Effector memory CD4-positive, alpha-beta T cell (primary cell): ENCODE measurements around the gene TMOD1.

Experiments used
- DNase-seq, 3 donors: peaks; one replicate each; pipeline ENCODE4 v3.0.0-alpha.2; 2020
- H3K27ac ChIP-seq: 2 replicates; pipeline ENCODE4 v1.7.0; 2013; ENCODE audit warnings: mild to moderate bottlenecking, low read length, moderate library complexity; ENCODE audit not compliant: insufficient read depth, poor library complexity, severe bottlenecking
- H3K27me3 ChIP-seq: replicated peaks from 2 replicates; pipeline ENCODE4 v1.7.0; 2013; ENCODE audit warnings: mild to moderate bottlenecking, low read length; ENCODE audit not compliant: insufficient read depth, control insufficient read depth, poor library complexity, severe bottlenecking
- H3K36me3 ChIP-seq: 2 replicates; pipeline ENCODE4 v1.7.0; 2013; ENCODE audit warnings: mild to moderate bottlenecking, low read length, moderate library complexity; ENCODE audit not compliant: control insufficient read depth, insufficient read depth
- H3K4me1 ChIP-seq: 2 replicates; pipeline ENCODE4 v1.7.0; 2013; ENCODE audit warnings: low read length, mild to moderate bottlenecking; ENCODE audit not compliant: control insufficient read depth, insufficient read depth, poor library complexity, severe bottlenecking
- H3K4me3 ChIP-seq: 2 replicates; pipeline ENCODE4 v1.7.0; 2013; ENCODE audit warnings: low read length, low read depth, mild to moderate bottlenecking; ENCODE audit not compliant: insufficient read depth, poor library complexity, severe bottlenecking
- H3K9me3 ChIP-seq: 2 replicates; pipeline ENCODE4 v1.7.0; 2013; ENCODE audit warnings: mild to moderate bottlenecking, low read length, moderate library complexity; ENCODE audit not compliant: control insufficient read depth

The TMOD1 gene

DNA sequence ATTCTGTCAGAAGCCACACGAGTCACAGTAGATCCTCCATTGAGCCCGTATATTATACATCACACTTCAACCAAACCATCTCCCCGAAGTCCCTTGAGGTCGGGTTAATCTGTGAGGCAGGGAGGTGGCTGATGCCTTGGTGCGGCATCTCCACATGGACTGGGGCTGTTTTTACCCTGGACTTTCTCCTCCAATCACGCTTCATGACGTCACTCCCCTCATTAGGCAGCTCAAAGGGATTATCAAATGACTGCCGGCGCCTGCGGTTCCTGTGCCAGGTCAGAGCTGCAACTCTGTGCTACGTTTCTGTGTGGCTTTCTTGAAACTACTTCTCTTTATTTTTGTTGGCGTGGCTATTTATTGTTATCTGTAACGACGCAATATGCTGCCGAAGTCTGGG lies 53.7 kb downstream of the TMOD1 start:
- Histone ChIP-seq H3K36me3 (no peaks in the 10 kb centered on the region), H3K9me3 (no peaks in the 10 kb centered on the region), H3K27me3 (no peaks in the 10 kb centered on the region), H3K4me3 (no peak overlapping the region), H3K4me1 (no peaks in the 10 kb centered on the region), H3K27ac (no peak overlapping the region)
- DNase-seq = no peak

DNA sequence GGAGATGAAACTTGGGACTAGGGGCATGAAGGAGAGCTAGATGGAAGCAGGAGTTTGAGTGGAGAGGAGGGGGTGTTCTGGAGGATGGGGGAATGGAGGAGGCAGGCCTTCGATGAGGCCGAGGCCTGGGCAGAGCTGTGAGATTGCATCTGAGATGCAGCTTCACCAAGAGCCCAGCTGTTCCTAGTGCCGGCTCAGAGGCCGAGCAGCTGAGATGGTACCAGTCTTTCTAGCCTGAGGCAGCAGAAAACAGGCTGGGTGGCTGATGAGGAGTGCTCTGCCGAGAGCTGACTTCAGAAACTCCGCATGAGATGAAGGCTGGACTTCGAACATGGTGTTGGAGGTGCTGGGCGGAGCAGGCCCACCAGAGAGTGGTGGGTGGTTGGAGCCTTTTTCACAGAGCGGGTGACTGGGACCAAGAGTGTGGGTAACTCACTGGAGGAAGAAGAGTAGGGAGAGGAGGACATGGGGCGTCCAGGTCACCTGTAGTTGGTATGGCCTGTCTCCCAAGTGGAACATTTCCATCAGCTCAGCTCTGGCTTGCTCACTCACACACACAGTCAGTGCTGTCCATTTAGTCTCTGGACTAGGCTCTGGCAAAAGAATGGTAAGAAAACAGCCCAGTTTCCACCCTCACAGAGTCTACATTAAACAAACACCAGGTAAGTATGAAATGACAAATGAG lies 54.7 kb downstream of the TMOD1 start:
- Histone ChIP-seq H3K4me3 (no peak overlapping the region), H3K27me3 (no peaks in the 10 kb centered on the region), H3K36me3 (no peaks in the 10 kb centered on the region), H3K27ac (no peak overlapping the region), H3K4me1 (no peaks in the 10 kb centered on the region), H3K9me3 (no peaks in the 10 kb centered on the region)
- DNase-seq = no peak

DNA sequence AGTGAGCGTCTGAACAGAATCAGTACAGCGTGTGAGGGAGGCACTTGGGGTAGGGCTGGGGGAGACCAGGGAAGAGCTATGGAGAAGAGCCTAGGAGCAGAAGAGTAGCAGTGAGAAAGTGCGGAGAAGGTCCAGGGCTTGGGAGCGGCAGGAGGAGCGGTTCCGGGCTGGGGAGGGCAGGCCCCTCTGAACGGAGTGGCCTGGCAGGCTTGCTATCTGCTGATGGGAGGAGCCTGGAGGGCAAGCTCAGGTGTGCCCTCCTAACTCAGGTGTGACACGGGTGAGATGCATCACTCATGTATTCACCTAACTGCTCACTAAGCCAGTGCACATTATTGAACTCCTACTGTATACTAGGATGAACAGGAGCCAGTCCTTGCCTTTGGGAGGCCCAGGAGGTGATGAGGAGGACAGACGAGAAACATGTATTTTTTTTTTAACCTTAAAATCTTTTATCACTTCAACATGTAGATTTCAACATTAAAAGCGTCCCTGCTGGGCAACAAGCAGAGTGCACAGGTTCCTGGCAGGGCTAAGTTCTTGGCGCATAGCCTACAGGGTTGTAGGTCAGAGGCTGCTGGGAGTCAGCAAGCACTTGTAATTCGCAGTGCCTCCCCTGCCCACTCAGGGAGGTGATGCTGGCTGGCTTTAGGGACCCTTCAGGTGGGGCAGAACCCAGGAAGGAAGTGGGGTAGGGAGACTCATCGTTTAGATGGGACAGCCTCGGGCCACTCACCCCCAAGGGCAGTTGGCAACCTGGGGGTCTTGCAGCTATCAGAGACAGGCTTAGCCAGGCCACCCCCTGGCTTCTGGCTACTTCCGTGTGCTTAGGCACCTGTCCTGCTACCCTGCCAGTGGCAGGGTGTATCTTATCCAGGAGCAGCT lies 55.5 kb downstream of the TMOD1 start:
- Histone ChIP-seq H3K4me3 (no peak overlapping the region), H3K27me3 (no peaks in the 10 kb centered on the region), H3K27ac (no peak overlapping the region), H3K9me3 (no peaks in the 10 kb centered on the region), H3K36me3 (no peaks in the 10 kb centered on the region), H3K4me1 (no peaks in the 10 kb centered on the region)
- no peak for DNase-seq

DNA sequence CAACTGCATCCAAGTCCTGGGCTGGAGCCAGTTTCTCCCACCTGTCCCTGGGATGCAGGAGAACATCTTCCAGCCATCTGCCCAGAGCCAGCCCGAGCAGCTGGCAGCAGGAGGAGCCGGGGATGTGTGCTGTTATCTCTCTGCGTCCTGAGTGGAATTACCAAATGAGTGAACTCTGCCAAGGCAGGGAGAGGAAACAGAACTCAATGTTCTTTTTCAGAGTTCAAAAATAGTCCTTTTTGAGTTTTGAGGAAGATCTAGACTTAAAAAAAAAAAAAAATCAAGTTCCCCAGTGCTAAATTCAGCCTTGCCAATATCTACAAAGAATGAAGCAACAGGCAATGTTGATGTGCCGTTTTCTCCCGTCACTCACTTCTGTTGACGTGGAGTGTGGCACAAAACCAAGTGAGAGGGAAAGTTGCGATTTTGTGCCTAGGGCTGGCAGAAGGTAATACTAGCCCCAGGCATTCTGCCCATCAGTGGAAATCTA lies 56.2 kb downstream of the TMOD1 start:
- Histone ChIP-seq H3K4me3 (no peak overlapping the region), H3K27me3 (no peaks in the 10 kb centered on the region), H3K4me1 (no peaks in the 10 kb centered on the region), H3K27ac (no peak overlapping the region), H3K36me3 (no peaks in the 10 kb centered on the region), H3K9me3 (no peaks in the 10 kb centered on the region)
- DNase-seq = no peak

DNA sequence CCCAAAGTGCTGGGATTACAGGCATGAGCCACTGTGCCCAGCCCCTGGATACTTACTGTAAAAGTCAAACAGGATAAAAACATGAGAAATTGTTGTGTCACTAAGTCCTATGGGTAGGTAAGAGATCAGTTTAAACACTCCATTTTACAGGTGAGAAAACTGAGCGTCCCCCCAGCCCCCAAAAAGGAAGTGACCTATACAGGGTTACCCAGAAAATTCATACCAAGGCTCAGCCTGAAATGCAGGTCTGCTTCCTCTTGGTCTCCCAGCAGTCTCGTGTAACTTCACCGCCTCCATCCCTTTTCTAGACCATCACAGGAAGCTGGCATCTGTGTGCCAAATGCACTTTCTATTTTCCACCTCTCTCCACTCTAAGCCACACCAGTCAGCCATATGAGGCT lies 57.2 kb downstream of the TMOD1 start:
- no peaks in the 10 kb centered on the region for H3K4me1 ChIP-seq
- H3K27me3 ChIP-seq = no peaks in the 10 kb centered on the region
- no peaks in the 10 kb centered on the region for H3K36me3 ChIP-seq
- H3K4me3 ChIP-seq = no peak overlapping the region
- H3K9me3 ChIP-seq = no peaks in the 10 kb centered on the region
- DNase-seq = no peak
- H3K27ac ChIP-seq = no peak overlapping the region

DNA sequence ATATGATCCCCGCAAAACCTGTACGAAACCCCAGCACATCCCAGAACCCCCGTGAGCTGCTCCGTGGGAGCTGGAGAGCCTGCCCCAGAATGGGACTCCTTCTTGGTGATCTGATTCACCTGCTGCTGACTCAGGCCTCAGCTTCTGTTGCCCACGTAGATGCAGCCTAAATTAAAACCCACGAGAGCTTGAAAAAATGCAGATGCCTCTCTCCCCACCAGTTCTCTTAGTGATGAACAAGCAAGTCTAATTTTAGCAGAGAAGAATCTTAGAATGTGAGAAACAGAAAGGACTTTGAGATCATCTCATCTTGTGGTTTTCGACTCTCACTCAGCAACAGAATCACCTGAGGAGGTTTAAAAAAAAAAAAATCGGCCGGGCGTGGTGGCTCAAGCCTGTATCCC lies 57.6 kb downstream of the TMOD1 start:
- DNase-seq = no peak
- Histone ChIP-seq H3K27me3 (no peaks in the 10 kb centered on the region), H3K4me3 (no peak overlapping the region), H3K9me3 (no peaks in the 10 kb centered on the region), H3K36me3 (no peaks in the 10 kb centered on the region), H3K27ac (no peak overlapping the region), H3K4me1 (no peaks in the 10 kb centered on the region)

DNA sequence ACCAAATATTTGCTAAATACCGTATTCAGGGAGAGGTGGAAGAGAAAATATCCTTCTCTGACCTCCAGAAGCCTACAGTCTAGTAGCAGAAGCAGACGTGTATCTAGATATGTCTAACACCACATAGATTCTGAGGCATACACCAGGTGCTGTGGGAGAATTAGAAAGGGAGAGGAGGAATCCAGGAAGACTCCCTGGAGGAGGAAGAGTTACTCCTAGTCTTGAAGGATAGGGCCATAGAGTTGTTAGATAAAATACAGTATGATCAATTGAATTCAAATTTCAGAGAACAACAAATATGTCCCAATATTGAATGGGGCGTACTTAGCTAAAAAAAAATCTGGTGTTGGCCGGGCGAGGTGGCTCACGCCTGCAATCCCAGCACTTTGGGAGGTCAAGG lies 58.7 kb downstream of the TMOD1 start:
- Histone ChIP-seq H3K36me3 (no peaks in the 10 kb centered on the region), H3K4me1 (no peaks in the 10 kb centered on the region), H3K27me3 (no peaks in the 10 kb centered on the region), H3K27ac (no peak overlapping the region), H3K9me3 (no peaks in the 10 kb centered on the region), H3K4me3 (no peak overlapping the region)
- no peak for DNase-seq

DNA sequence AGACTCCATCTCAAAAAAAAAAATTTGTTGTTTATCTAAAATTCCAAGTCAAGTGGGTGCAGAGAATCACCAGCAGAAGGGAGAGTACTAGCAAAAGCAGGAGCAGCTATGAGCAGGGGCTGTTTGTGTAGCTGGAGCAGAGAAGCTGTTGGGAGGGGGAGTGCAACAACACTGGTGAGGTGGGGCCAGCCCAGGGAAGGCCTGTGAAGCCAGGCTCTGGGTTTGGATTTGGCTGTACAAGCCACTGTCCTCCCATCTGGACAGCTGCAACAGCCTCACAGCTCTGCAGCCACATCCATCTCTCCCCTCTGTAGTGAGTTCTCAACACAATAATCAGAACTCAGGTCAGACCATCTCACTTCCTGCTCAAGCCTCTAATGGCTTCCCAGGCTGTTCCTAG lies 59.4 kb downstream of the TMOD1 start:
- no peak overlapping the region for H3K27ac ChIP-seq
- H3K27me3 ChIP-seq = no peaks in the 10 kb centered on the region
- no peaks in the 10 kb centered on the region for H3K9me3 ChIP-seq
- no peaks in the 10 kb centered on the region for H3K36me3 ChIP-seq
- no peak for DNase-seq
- no peaks in the 10 kb centered on the region for H3K4me1 ChIP-seq
- no peak overlapping the region for H3K4me3 ChIP-seq

DNA sequence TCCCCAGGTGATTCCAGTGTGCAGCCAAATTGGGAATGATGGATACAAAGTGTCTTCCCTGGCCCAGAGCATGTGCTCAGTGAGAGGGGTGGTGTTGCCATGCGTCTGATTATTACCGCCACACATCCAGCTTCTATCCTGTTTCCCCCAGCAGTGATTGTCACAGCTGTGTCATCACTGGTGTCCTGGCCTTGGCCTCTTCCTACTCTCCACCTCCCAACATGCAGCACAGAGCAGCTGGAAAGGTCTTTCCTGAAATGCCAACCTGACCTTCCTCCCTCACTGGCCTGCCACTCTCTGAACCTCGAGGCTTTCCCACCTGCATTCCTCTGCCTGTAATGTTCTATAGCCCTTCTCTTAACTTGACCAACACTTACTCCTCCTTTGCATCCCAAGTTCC lies 60.0 kb downstream of the TMOD1 start:
- no peak overlapping the region for H3K27ac ChIP-seq
- no peak for DNase-seq

DNA sequence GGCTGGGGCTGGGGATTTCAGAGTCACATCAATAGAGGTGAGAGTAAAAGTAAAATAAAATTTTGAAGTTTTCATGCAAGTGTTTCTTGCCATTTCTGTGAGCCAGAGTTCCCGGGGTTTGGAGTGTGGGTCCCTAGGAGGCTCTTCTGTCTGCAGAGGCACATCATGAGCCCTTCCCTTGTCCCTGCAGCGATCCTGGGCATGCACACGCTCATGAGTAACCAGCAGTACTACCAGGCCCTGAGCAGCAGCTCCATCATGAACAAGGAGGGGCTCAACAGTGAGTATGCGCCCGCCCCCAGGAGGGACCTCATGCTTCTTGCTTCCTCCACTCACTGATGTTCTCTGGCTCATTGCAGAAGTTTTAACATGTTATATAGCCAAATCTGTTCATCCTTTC lies 61.1 kb downstream of the TMOD1 start:
- Histone ChIP-seq H3K27me3 (no peaks in the 10 kb centered on the region), H3K4me1 (no peaks in the 10 kb centered on the region), H3K36me3 (no peaks in the 10 kb centered on the region), H3K9me3 (no peaks in the 10 kb centered on the region), H3K27ac (no peak overlapping the region), H3K4me3 (no peak overlapping the region)
- no peak for DNase-seq

More for the DNA sequence above, 60.0 kb downstream of the TMOD1 start:
- no peaks in the 10 kb centered on the region for H3K27me3 ChIP-seq
- H3K9me3 ChIP-seq = no peaks in the 10 kb centered on the region
- H3K36me3 ChIP-seq = no peaks in the 10 kb centered on the region
- no peaks in the 10 kb centered on the region for H3K4me1 ChIP-seq
- H3K4me3 ChIP-seq = no peak overlapping the region
